WERI-Rb-1 (cell line): Measurements from ENCODE around the gene TGM2.

Experiments used
- DNase-seq: peaks from one replicate; pipeline ENCODE4 v3.0.0-alpha.2; 2020
- H3K27ac ChIP-seq: fragments of 250-450 bp; sonication (Bioruptor Pico); 2 replicates; pipeline ENCODE4 v1.5.1; 2020; ENCODE audit warnings: mild to moderate bottlenecking, moderate library complexity
- H3K27me3 ChIP-seq: fragments of 250-450 bp; sonication (Bioruptor Pico); 2 replicates; pipeline ENCODE4 v1.5.1; 2021; ENCODE audit warnings: mild to moderate bottlenecking, low read depth, moderate library complexity; ENCODE audit not compliant: insufficient read depth, severe bottlenecking
- H3K36me3 ChIP-seq: fragments of 250-450 bp; sonication (Bioruptor Pico); 2 replicates; pipeline ENCODE4 v1.5.1; 2020; ENCODE audit warnings: mild to moderate bottlenecking, moderate library complexity
- H3K4me3 ChIP-seq: 2 replicates; pipeline ENCODE4 v1.5.1; 2011; ENCODE audit warnings: low read depth, mild to moderate bottlenecking, control low read depth, low read length
- H3K9me3 ChIP-seq: fragments of 250-450 bp; sonication (Bioruptor Pico); 2 replicates; pipeline ENCODE4 v1.5.1; 2021; ENCODE audit warnings: mild to moderate bottlenecking, moderate library complexity; ENCODE audit not compliant: severe bottlenecking
- CTCF ChIP-seq: IDR thresholded peaks from 2 replicates; pipeline ENCODE4 v1.5.1; 2011; ENCODE audit warnings: low read depth, mild to moderate bottlenecking, control low read depth, inconsistent platforms, low read length

TGM2 gene

GRCh38 chr20:38127920-38128528 is 37.0 kb downstream of the TGM2 start:
- Histone ChIP-seq H3K4me3 (no peak overlapping the region), H3K36me3 (no peaks in the 10 kb centered on the region), H3K27ac (no peak overlapping the region), H3K27me3 (no peaks in the 10 kb centered on the region), H3K9me3 (no peaks in the 10 kb centered on the region)
- no peak for TF ChIP-seq CTCF
- no peak for DNase-seq

GRCh38 chr20:38126932-38127621 is 38.0 kb downstream of the TGM2 start:
- no peak overlapping the region for H3K4me3 ChIP-seq
- H3K9me3 ChIP-seq = no peaks in the 10 kb centered on the region
- no peak overlapping the region for H3K27ac ChIP-seq
- H3K36me3 ChIP-seq = no peaks in the 10 kb centered on the region
- TF ChIP-seq CTCF = no peak
- no peaks in the 10 kb centered on the region for H3K27me3 ChIP-seq
- no peak for DNase-seq

GRCh38 chr20:38126146-38126921 is 38.7 kb downstream of the TGM2 start:
- Histone ChIP-seq H3K9me3 (no peaks in the 10 kb centered on the region), H3K27me3 (no peaks in the 10 kb centered on the region), H3K36me3 (no peaks in the 10 kb centered on the region), H3K27ac (no peak overlapping the region), H3K4me3 (no peak overlapping the region)
- DNase-seq = no peak
- no peak for TF ChIP-seq CTCF

GRCh38 chr20:38125157-38126056 is 39.7 kb downstream of the TGM2 start:
- Histone ChIP-seq H3K9me3 (no peaks in the 10 kb centered on the region), H3K36me3 (no peaks in the 10 kb centered on the region), H3K4me3 (no peak overlapping the region), H3K27me3 (no peaks in the 10 kb centered on the region), H3K27ac (no peak overlapping the region)
- DNase-seq = no peak
- TF ChIP-seq CTCF = peak; percentile 12; the same call in 1 of the 2 replicates

GRCh38 chr20:38123021-38123587 is 42.0 kb downstream of the TGM2 start:
- no peaks in the 10 kb centered on the region for H3K27me3 ChIP-seq
- no peaks in the 10 kb centered on the region for H3K9me3 ChIP-seq
- no peaks in the 10 kb centered on the region for H3K36me3 ChIP-seq
- no peak overlapping the region for H3K27ac ChIP-seq
- no peak for TF ChIP-seq CTCF
- H3K4me3 ChIP-seq = no peak overlapping the region
- DNase-seq = peak; percentile 0
